ENCODE measurements around the gene PRR5. TPM values are rescaled to one million over a fixed set of nuclear protein-coding genes. Genes with fewer than 3 reads are reported as not detected.
A peak's percentile ranks its signal among the peaks of the same experiment; 100 is the strongest.
"Not testable (repeated sequence)": the region's sequence is repeated elsewhere in the genome, so short reads cannot be mapped to it uniquely, and the experiment has no call there.

Gene PRR5
- total and polyA plus RNA-seq, 2 donors from 2014 or later: 24.0 to 46.0 TPM

DNA sequence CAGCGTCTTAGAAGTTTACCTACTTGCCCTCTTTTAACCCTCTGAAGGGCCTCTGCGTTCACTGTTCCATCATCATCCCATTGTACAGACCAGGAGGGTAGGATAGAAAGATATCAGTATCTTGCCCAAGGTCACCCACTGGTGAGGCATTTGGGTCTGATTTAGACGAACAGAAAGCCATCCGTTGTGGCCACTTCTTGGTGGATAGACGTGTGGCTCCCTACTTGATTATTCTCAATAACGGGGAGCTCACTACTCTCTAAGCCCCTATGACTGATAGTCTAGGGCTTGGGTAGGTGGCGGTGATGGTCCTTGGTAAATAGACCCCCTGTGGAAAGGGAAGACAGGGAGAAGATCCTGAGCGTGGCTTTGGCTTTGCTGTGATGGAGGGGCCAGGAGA is 28.6 kb upstream of the PRR5 start:
- TF ChIP-seq, protein P1, sequence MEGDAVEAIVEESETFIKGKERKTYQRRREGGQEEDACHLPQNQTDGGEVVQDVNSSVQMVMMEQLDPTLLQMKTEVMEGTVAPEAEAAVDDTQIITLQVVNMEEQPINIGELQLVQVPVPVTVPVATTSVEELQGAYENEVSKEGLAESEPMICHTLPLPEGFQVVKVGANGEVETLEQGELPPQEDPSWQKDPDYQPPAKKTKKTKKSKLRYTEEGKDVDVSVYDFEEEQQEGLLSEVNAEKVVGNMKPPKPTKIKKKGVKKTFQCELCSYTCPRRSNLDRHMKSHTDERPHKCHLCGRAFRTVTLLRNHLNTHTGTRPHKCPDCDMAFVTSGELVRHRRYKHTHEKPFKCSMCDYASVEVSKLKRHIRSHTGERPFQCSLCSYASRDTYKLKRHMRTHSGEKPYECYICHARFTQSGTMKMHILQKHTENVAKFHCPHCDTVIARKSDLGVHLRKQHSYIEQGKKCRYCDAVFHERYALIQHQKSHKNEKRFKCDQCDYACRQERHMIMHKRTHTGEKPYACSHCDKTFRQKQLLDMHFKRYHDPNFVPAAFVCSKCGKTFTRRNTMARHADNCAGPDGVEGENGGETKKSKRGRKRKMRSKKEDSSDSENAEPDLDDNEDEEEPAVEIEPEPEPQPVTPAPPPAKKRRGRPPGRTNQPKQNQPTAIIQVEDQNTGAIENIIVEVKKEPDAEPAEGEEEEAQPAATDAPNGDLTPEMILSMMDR (IDR thresholded peaks at IDR 0.05; ENCODE audit: borderline replicate concordance, extremely low read depth, insufficient read depth): no peak
- H3K27me3 ChIP-seq (ENCODE audit: control insufficient read depth, insufficient read depth, low read length): no peaks in the 10 kb centered on the region
- no peak overlapping the region for H3K27ac ChIP-seq (ENCODE audit: low read depth in 2 of 2, low read length in 2 of 2)

DNA sequence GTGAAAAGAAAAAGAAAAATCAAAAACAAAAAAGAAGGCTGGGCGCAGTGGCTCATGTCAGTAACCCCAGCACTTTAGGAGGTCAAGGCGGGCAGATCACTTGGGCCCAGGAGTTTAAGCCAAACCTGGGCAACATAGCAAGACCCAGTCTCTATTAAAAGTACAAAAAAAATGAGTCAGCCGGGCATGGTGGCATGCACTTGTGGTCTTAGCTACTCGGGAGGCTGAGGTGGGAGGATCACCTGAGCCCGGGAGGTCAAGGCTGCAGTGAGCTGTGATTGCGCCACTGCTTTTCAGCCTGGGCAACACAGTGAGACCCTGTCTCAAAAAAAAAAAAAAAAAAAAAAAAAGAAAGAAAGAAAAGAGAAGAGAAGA is 26.0 kb upstream of the PRR5 start:
- H3K27ac ChIP-seq (ENCODE audit: low read depth in 2 of 2, low read length in 2 of 2); H3K27me3 ChIP-seq (ENCODE audit: control insufficient read depth, insufficient read depth, low read length); H3K9me3 ChIP-seq (ENCODE audit: control insufficient read depth in 2 of 3, insufficient read depth in 1 of 3, low read length in 3 of 3); H3K36me3 ChIP-seq (ENCODE audit: control insufficient read depth in 2 of 3, insufficient read depth in 3 of 3, low read length in 3 of 3); H3K4me3 ChIP-seq (ENCODE audit: low read length in 3 of 3); FAIRE-seq; intact Hi-C loops (cut with DNase I); H3K9ac ChIP-seq (ENCODE audit: low read length in 3 of 3); H3K4me1 ChIP-seq (ENCODE audit: control insufficient read depth in 2 of 3, insufficient read depth in 2 of 3, low read depth in 1 of 3, low read length in 3 of 3): not testable (repeated sequence)
- peak in 1 of 5 donors; percentile 1 for DNase-seq

More for the DNA sequence above, 28.6 kb upstream of the PRR5 start:
- H3K9ac ChIP-seq (ENCODE audit: low read length in 3 of 3): no peak overlapping the region
- DNase-seq (peak in 2 of 5 donors; percentile 15 to 20), FAIRE-seq (no peak)
- peaks cover 0 to 7% (median 0%) of the 10 kb centered on the region in 3 donors for H3K4me1 ChIP-seq (ENCODE audit: control insufficient read depth in 2 of 3, insufficient read depth in 2 of 3, low read depth in 1 of 3, low read length in 3 of 3)
- H3K36me3 ChIP-seq (ENCODE audit: control insufficient read depth in 2 of 3, insufficient read depth in 3 of 3, low read length in 3 of 3): no peaks in the 10 kb centered on the region
- no peak overlapping the region for H3K4me3 ChIP-seq (ENCODE audit: low read length in 3 of 3)
- intact Hi-C loops (cut with DNase I): no loop called here
- H3K9me3 ChIP-seq (ENCODE audit: control insufficient read depth in 2 of 3, insufficient read depth in 1 of 3, low read length in 3 of 3): no peaks in the 10 kb centered on the region

DNA sequence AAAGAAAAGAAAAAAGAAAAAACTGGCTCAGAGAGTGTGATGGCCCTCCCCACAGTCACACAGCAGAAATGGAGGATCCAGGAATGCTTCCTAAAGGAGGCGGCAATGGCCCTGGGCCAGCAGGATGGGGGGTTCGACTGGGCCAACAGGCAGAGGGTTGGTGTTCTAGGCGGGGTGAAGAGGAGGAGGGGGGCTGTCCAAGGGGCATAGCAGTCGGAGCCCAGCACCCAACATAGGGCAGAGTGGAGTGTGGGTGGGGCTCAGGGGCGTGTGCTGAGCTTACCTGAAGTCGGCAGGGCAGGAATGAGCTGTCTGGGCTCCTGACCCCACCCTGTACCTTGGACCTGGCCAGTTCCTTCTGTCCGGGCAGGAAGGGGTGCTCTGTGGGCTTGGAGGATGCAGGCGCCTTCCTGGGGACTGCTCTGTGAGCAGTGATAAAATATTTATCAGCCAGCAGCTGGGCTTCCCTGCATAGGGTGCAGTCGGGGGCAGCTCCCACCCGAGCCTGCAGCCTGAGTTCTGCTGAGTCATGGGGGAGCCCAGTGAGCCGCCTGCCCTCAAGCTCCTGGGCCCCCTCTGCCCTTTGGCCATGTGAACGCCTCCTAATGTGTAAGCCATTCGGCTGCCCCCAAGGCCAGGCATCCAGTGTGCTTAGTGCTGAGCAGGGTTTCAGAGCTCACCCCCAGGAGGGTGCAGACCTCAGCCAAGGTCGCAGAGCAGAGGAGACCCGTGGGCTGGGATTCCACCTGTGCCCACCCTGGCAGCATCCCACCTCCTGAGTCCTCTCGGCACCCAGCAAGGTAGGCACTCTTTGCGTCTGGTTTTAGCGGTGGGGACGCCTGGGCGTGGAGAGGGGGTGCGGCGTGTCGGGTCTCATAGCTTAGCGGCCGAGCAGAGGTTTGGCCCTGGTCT is 25.3 kb upstream of the PRR5 start:
- intact Hi-C loops (cut with DNase I): no loop called here

More for the DNA sequence above, 25.3 kb upstream of the PRR5 start:
- H3K27ac ChIP-seq (ENCODE audit: low read depth in 2 of 2, low read length in 2 of 2): peak overlapping the region; percentile 28 to 43
- TF ChIP-seq, protein P1 (IDR thresholded peaks at IDR 0.05; ENCODE audit: borderline replicate concordance, extremely low read depth, insufficient read depth): no peak
- no peaks in the 10 kb centered on the region for H3K36me3 ChIP-seq (ENCODE audit: control insufficient read depth in 2 of 3, insufficient read depth in 3 of 3, low read length in 3 of 3)
- peak overlapping the region; percentile 17 to 73 (median 59) for H3K4me3 ChIP-seq (ENCODE audit: low read length in 3 of 3)
- peak; percentile 62 to 84 (median 68) for DNase-seq
- no peaks in the 10 kb centered on the region for H3K9me3 ChIP-seq (ENCODE audit: control insufficient read depth in 2 of 3, insufficient read depth in 1 of 3, low read length in 3 of 3)
- peaks cover 0 to 10% (median 0%) of the 10 kb centered on the region in 3 donors for H3K4me1 ChIP-seq (ENCODE audit: control insufficient read depth in 2 of 3, insufficient read depth in 2 of 3, low read depth in 1 of 3, low read length in 3 of 3)
- H3K9ac ChIP-seq (ENCODE audit: low read length in 3 of 3): peak overlapping the region in 1 of 3 donors; percentile 63
- no peaks in the 10 kb centered on the region for H3K27me3 ChIP-seq (ENCODE audit: control insufficient read depth, insufficient read depth, low read length)
- FAIRE-seq: no peak
